ENCODE measurements around the gene SUMO3.

SUMO3 gene

DNA sequence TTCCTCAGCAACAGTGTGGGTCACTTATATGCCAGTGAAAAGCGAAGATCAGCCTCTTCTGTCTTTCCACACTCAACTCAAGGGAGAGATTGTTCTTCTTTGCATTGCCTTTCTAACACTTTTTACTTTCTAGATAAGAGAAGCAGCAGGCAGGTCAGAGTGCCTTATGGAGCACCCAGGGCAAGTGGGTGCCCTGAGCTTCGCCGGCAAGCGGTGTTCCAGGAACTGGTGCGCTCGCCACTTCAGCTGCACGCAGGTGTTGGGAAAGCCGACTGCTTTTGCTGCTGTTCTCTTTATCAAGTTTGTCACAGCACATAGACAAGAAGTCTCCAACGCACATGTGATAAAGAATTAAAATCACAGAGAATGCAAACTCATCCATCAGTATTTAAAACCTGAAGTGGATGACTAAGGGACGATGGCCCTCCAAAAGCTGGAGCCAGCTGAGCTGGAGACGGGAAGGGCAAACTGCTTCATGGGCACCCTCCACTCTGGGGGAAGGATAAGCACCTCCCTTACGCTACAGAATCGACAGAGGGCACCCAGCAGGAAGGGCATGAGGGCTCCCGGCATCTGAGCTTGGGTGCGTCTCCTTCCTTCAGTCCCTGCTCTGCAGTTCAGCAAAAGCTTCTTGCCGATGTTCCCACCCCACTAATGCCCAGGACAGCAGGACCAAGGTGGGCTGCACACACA, 36.9 kb downstream of the SUMO3 start:
- DNase-seq (ENCODE audit: low spot score) (no peak), FAIRE-seq (no peak)

DNA sequence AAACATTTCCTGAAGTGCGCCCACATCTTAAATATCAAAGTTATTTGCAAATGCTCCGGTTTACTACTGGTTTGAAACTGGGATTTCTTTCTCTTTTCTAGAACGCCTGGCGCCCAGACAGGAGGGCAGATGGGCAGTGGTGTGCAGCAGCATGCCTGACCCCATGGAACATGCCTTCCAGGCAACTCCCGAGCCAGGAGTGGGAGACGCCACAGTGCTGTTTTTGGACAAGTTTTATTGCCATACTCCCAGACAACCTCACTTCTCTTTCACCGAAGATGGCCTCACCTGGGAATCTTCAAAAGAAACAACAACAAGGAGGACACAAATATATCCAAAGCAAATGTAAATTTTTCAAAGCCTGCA, 37.7 kb downstream of the SUMO3 start:
- DNase-seq (ENCODE audit: low spot score) (no peak), FAIRE-seq (no peak)

DNA sequence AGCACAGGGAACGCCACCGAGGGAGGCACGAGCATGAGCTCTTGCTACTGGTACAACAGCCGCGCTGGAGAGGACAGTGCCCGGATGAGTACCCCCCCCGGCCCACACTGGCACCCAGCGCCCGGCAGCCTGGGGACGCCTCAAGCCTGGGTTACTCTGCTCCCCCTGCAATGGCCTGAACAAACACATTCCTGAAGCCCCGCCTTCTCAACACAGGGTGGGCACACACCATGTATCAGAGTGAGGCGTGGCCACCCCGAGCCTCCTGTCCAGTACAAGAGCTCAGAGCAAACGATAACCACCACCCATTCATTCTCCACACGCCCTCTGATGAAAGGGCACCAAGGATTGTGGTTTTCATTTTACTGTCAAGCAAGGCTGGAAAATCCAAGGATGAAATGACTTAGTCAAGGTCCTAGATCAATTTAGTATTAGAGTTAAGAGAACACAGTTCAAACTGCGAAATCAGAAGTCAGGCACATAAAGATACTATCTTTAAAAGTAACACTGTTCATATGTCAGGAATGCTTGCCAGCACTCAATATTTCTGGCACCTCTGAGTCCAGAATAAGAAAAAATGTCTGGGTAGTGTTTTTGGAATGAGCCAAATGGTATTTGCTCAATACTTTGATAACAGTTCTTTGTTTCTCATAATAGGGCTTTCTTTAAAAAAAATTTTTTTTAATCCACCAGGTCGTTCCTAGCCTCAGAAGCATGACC, 38.3 kb downstream of the SUMO3 start:
- DNase-seq (ENCODE audit: low spot score) (no peak), FAIRE-seq (no peak)

DNA sequence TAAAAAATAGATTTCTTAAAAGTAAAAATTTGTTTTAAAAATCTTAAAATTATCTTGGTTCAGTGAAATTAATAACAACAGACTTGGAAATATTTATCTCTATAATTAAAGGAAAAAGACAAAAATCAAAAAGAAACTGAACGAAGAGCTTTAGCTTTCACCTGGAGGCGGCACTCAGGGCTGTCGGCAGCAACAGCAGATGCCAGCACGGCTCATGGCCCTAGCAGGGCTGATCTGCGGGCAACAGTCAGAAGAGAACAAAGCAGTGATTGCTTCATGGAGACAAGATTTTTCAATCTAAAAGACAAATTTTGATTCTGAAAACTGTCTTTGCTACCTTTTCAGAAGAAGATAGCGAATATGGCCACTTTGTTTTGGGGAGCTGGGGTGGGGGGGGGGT, 38.9 kb downstream of the SUMO3 start:
- FAIRE-seq (no peak), DNase-seq (ENCODE audit: low spot score) (no peak)

DNA sequence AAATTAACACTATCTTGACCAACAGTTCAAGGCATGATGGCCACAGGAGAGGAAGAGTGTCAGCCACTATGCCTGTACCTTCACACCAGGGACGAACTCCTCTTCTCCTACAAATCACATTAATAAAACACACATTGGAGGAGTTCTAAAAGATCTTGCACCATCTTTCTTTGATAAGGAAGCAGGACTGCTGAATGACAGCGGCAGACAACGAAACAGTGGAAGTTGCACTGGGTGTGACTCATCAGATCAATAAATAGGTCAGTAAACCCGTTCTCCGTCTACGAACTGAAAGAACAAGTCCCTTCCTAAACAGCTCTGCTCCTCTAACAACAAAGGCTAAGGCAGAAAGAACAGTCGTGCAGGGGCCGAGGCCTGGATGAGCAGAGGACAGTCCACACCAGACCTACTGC, 39.4 kb downstream of the SUMO3 start:
- DNase-seq (ENCODE audit: low spot score) (no peak), FAIRE-seq (no peak)

DNA sequence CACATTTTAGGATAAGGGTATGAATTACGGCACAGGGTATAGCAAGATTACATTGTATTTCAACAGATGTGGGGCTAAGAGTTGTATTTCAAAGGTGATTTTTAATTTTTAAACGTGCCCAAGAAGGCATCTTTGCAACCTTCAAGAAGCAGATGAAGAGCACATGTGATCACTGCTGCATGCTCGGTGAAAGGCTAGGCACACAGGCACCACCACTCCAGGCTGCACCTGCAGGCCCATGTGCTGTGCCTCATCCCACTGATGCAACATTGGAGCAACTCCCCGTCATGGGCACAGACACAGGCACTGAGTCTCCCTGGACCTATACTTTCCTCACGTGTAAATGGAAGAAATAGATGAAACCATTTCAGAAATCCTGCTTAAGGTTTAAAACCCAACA, 39.8 kb downstream of the SUMO3 start:
- FAIRE-seq = no peak
- DNase-seq (ENCODE audit: low spot score) = no peak

DNA sequence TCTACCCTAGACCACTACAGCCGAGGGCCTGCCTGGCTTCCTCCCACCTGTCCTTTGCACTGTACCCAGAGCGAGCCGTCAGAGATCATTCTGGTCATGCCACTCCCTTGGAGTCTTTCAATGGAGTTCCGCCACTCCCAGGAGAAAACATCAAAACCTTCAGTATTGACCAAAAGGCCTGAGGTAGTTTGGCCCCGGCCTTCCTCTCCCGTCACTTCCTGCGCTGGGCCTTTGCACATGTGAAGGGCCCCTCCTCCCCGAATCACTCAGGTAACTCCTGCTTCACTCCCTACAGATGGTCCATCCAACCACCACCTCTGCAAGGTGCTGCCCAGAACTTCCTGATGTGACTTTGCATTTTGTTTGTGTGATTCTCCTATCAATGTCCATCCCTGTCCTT, 42.9 kb downstream of the SUMO3 start:
- DNase-seq (ENCODE audit: low spot score) (no peak), FAIRE-seq (no peak)

DNA sequence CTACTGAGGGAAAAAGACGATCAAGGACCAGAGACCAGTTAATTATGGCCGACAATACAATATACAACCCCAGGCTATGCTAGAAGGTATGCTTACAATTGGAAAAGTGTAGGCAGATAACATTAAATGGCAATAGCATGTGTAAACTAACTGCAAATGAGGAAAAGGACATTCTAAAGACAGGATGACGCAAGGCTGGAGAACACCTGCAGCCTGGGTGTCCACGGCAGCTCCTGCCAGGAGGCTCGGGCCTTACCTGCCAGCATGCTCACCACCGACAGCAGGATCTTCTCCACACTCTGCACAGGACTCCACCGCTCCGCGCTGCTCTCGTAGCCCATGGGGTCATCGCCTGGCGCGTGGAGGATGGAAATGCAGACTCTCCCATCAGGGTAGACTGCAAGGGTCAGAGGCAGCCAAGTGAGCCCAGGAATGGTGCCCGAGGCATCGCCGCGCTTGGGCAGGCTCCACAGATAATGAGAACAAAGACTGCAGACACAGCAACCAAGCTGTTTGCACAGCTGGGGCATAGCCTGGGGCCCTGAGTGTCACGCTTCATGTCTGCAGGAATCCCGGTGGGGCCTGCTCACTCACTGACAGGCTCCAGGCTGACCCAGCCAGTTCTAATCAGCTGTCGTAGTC, 44.5 kb downstream of the SUMO3 start:
- no peak for FAIRE-seq
- DNase-seq (ENCODE audit: low spot score) = no peak

DNA sequence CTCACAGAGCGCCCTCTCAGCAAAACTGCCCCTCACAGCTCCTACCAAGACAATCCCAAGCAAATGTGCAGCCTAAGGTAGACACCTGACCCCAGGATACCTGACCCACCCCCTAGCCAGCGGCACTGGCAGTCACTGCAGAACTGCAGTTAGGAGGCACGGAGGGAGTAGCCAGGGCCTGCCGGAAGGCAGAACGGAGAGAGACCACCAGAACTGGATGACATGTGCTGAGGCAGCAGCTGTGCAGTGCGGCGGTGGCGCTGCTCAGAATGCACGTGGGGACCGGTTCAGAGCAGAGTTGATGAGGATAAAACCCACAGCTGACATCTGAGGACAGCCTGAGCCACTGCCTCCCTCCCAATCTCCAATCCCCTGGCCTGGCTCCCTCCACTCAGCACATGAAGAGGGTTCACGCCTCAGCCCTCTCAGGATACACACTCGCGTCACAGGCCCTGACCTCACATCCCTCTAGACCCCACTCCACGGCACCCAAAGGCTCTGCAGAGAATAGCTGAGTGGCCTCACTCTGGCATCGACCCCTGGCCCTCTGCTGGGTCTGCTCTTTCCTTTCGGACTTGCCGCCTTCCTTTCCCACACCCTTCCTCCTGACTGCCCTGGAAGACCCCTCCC, 45.9 kb downstream of the SUMO3 start:
- no peak for DNase-seq (ENCODE audit: low spot score)

DNA sequence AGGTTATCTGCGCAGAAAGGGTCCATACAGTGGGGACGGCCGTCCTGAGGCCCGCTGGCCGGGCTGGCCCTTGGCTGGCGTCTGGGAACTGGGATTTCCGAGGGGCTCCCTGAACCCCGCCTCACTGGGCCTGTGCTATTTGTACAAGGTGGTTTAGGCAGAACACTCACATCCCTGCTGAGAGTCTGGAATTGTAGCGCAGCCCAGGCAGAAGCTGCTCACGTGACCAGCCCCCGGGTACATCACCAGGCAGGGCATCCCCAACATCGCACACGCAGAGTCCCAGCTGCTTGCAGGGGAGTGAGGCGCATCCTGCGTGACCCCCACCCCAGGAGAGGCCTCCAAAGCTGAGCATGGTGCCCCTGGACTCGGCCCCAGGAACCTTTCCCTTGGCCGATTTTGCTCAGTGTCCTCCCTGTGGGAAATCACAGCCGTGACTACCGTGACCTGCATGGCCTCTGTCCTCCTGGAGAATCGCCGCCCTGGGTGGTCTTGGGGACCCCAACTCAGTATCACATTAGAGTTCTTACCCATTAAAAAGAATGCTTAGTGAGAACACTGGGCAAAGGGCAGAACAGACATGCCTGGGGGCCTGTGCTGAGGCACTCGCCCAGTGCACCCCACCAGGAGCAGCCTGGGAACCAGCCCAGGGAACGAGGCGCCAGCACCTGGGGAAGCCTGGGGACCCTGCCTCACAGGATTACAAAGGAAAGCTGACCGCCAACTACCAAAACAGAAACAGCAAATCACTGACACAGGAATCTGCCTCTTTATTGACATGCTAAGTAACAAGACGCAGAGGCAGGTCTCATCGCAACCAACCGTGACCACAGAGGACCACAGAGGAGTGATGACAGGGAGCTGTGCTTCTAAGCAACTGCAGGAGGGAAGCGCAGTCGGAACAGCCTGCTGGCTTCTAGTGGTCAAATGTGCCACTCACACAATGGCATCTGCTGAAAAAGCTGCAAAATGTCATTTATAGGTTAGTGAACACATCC, 49.7 kb downstream of the SUMO3 start:
- DNase-seq (ENCODE audit: low spot score) (no peak), FAIRE-seq (no peak)

More for the DNA sequence above, 45.9 kb downstream of the SUMO3 start:
- no peak for FAIRE-seq

DNA sequence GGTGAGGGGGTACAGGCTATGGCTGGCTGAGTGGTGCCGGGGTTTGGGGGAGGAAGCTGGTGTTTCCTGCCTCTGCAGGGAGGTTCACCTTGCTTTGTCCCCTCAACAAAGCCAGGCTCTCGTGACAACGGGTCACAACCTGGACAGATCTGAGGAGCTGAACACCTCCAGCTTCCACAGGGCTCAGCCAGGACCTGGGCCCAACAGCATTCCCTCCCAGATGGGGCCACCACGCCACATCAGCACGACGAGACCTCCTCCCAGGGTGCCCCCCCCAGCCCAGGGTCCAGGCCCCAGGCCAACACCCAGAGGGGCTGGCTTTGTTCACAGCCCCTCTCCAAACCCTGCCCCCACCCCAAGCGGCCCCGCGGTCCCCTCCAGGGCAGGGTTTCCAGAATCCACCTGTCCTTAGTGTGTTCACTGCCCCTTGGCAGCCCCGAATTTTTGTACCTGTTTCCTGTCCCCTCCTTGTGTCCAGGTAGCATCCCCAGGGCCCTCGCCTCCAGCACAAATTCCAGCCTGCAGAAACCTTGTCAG, 51.0 kb downstream of the SUMO3 start:
- DNase-seq (ENCODE audit: low spot score) = no peak
- FAIRE-seq = no peak

DNA sequence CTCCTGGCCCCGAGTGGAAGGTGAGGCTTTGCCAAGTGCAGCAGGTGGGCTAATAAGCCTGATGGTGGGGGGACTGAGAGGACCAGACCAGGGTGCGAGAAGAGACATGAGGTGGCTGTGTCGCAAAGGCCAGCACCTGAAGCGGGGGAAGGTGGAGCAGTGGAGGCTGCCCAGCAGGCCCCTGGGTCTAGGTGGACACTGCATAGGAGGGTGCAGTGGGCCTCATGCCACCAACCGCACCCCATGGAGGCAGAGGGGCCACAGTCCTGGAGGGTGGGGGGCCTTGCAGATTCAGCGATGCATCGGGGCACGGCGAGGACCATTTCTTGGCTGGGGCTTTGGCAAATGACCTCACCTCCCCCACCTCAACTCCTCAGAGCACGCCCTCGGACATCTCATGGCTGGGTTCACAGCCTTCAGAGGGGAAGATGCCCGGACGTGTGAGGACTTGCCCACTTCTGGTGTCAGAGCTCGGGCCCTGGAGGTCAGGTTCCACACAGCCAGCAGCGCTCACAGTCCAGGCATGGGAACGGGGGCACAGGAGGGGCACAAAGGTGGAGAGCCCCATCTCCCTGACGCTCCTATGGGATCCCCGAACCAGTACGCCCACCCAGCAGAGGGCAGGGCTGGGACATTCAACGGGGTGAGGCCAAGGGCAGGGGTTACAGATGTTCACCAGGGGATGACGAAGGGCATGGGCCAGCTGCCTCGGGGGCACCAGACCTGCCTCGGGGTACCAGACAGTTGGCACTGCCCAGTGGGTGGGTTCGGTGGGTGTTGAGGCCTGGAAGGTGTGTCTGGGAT, 51.6 kb downstream of the SUMO3 start:
- DNase-seq (ENCODE audit: low spot score) (no peak), FAIRE-seq (no peak)

DNA sequence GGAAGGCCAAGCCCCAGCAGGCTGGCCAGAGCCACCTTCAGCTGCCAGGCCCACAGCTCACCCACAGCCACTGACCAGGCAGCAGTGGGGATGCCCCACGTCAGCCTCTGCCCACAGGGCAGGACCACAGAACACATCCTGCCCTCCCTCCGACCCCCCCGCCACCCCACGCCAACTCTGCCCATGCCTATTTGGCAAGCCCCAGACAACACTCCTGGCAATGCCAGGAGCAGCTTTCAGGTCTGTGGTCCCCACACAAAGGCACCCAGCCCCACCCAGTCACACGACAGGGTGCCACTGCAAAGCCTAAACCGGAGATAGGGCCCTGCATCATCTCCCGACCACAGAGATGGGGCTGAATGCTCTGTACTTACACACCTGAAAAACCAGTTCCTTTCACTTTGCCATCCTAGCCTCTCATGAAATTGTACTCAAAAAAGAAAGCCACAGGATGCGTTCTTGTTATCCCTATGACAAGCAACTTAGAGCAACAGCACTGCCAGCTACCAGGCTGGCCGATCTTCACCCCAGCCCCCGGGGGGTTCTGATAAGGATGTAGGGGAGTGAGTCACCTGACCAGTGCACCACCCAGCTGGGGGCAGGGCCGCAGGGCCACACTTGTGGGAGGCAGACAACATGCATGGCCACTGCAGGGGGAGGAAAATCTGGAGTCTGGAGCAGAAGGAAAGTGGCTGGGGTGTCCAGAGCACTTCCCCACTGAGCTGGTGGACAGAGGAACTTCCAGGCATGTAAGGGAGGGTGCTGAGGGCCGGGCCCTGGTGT, 52.4 kb downstream of the SUMO3 start:
- FAIRE-seq (no peak), DNase-seq (ENCODE audit: low spot score) (no peak)

DNA sequence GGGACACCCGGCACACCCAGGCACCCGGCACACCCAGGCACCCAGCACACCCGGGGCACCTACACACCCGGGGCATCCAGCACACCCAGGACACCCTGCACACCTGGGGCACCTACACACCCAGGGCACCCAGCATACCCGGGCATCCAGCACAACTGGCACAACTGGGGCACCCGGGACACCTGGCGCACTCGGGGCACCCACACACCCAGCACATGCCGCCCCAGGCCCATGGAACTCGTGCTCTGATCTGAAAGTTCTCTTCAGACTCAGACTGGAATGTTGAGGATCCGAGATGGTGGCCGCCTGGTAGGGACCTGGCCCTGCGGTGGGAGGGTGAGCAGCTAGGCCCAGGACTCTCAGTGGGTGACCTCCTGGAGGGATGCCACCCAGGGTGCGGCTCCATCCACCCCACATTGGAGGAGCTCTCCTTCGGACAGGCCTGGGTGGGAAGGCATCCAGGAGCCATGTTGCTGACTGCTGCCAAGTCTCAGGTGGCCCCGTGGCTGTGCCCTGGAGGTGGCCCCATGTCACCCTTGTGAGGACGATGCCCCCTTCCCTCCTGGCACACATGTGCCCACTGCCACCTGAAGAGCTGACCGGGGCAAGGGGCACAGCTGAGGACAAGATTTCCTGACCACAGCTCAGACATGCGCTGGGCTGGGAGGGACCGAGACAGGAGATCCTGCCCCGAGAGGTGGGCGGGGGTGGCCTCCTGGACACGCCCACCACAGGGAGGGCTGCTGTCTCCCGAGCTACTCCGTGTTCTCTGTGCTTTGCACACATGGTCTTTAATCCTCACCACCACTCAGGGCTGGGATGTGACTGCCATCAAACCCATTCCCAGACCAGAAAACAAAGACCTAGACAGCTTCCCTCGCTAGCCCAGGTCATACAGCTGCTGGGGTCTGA, 53.3 kb downstream of the SUMO3 start:
- no peak for DNase-seq (ENCODE audit: low spot score)
- no peak for FAIRE-seq

DNA sequence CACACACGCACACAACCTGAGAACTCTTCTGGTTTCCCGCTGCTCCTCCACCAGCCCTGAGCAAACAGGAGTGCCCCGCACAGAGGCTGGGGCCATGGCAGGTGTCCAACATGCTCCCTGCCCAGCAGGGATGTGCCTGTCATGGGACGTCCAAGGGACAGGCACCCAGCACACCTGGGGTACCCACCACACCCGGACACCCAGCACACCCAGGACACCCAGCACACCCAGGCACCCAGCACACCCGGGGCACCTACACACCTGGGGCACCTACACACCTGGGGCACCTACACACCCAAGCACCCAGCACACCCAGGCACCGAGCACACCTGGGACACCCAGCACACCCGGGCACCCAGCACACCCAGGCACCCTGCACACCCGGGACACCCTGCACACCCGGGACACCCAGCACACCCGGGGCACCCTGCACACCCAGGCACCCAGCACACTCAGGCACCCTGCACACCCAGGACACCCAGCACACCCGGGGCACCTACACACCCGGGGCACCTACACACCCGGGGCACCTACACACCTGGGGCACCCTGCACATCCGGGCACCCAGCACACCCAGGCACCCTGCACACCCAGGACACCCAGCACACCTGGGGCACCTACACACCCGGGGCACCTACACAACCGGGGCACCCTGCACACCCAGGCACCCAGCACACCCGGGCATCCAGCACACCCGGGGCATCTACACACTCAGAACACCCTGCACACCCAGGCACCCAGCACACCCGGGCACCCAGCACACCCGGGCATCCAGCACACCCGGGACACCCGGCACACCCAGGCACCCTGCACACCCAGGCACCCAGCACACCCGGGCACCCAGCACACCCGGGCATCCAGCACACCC, 54.2 kb downstream of the SUMO3 start:
- no peak for FAIRE-seq
- no peak for DNase-seq (ENCODE audit: low spot score)

DNA sequence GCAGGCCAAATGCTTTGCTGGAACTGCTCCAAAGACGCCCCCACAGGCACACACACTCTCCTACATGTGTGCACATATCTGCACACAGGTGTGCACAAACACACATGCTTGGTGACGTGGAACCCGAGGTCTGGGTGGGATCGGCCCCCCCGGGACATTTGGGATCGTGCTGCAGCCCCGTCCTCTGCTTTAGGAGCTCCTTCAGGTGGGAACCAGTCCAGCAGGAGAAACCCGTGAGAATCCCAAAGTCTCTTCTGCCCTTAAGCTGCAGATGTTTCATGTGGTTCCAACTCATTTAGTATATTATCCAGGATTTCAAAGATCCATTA, 54.8 kb downstream of the SUMO3 start:
- no peak for DNase-seq (ENCODE audit: low spot score)
- FAIRE-seq = no peak
